GM12878 (cell line): Measurements from ENCODE around the gene CKAP2. TPM values are rescaled to one million over a fixed set of nuclear protein-coding genes. Genes with fewer than 3 reads are reported as not detected.

Experiments
- ATAC-seq: fragments of 200-7000 bp; cut with Tn5 transposase; 3 replicates; pipeline ENCODE4 v1.9.1; 2020; ENCODE audit warnings: mild to moderate bottlenecking, moderate library complexity
- BruUV-seq: library from RNA; stranded (reverse); fragments of 400-500 nt; replicated peaks from 2 replicates; lab custom pipeline; 2021; lab: Mats Ljungman, UMichigan
- CTCF ChIA-PET: fragments of 300-600 bp; sonication (Branson Sonifier 250); formaldehyde crosslinking; extraction: SDS; loops from one replicate; lab custom pipeline; 2021; ENCODE audit warnings: inconsistent platforms; lab: Yijun Ruan, JAX
- POLR2A ChIA-PET: fragments of 350-600 bp; formaldehyde crosslinking; extraction: SDS; loops from one replicate; lab custom pipeline; 2021; ENCODE audit warnings: inconsistent platforms; lab: Charles Lee
- RAD21 ChIA-PET: fragments of 300-600 bp; sonication (Branson Sonifier 250); formaldehyde crosslinking; loops from one replicate; lab custom pipeline; 2023; ENCODE audit warnings: antibody characterized with exemption; ENCODE audit not compliant: unreplicated experiment; lab: Charles Lee
- SMC1A ChIA-PET: fragments of 300-600 bp; sonication (Branson Sonifier 250); formaldehyde crosslinking; loops from one replicate; lab custom pipeline; 2023; ENCODE audit not compliant: unreplicated experiment, uncharacterized antibody; lab: Charles Lee
- DNase-seq: peaks from one replicate; pipeline ENCODE4 v3.0.0-alpha.2; 2011; ENCODE audit warnings: low read depth, low spot score
- FAIRE-seq: peaks from 3 replicates; lab custom pipeline; 2011; peaks lifted over from hg19 to GRCh38; lab: Jason Lieb, UNC
- H2AFZ ChIP-seq: 2 replicates; pipeline ENCODE4 v1.6.0; 2011; ENCODE audit warnings: low read depth, low read length, control low read depth; ENCODE audit not compliant: control insufficient read depth
- H3K27ac ChIP-seq: 2 replicates; pipeline ENCODE4 v1.5.1; 2011; ENCODE audit warnings: control low read depth; ENCODE audit not compliant: control insufficient read depth, insufficient read depth
- H3K27me3 ChIP-seq, 2 experiments: replicated peaks in 1 of 2; 2 replicates each; pipeline versions ENCODE4 v1.6.0 to v1.6.1; 2011; ENCODE audit warnings: low read length in 1 of 2; ENCODE audit not compliant: control insufficient read depth in 2 of 2, insufficient read depth in 2 of 2
- H3K36me3 ChIP-seq, 2 experiments: 2 replicates each; pipeline ENCODE4 v1.5.1; 2011; ENCODE audit warnings: low read length in 1 of 2; ENCODE audit not compliant: control insufficient read depth in 2 of 2, insufficient read depth in 2 of 2
- H3K4me1 ChIP-seq: 2 replicates; pipeline ENCODE4 v1.6.1; 2011; ENCODE audit warnings: mild to moderate bottlenecking, low read length, moderate library complexity, mixed read lengths; ENCODE audit not compliant: control insufficient read depth, insufficient read depth
- H3K4me2 ChIP-seq: 2 replicates; pipeline ENCODE4 v1.6.0; 2011; ENCODE audit warnings: control low read depth; ENCODE audit not compliant: control insufficient read depth, insufficient read depth
- H3K4me3 ChIP-seq: fragments of 200-600 bp; sonication (generic); 2 replicates; pipeline ENCODE4 v1.5.1; 2016
- H3K79me2 ChIP-seq: 2 replicates; pipeline ENCODE4 v1.6.0; 2011; ENCODE audit warnings: low read length; ENCODE audit not compliant: control insufficient read depth, insufficient read depth
- H3K9ac ChIP-seq: 2 replicates; pipeline ENCODE4 v1.8.0; 2011; ENCODE audit warnings: low read length, control low read depth, mixed read lengths; ENCODE audit not compliant: control insufficient read depth, insufficient read depth
- H3K9me3 ChIP-seq: replicated peaks from 3 replicates; pipeline ENCODE4 v1.5.1; 2011; ENCODE audit warnings: mild to moderate bottlenecking, low read length; ENCODE audit not compliant: control insufficient read depth, insufficient read depth
- H4K20me1 ChIP-seq: 2 replicates; pipeline ENCODE4 v1.6.0; 2011; ENCODE audit not compliant: control insufficient read depth, insufficient read depth
- ATF7 ChIP-seq: fragments of 450-650 bp; IDR thresholded peaks from 2 replicates; pipeline ENCODE4 v1.6.1; 2016; ENCODE audit warnings: low read depth, mild to moderate bottlenecking
- CEBPB ChIP-seq, 2 experiments: fragments of 150-350 bp in 1 of 2; IDR thresholded peaks; 2 replicates each; pipeline ENCODE4 v1.6.1; 2012 to 2014; ENCODE audit warnings: low read depth in 2 of 2, low read length in 2 of 2, borderline replicate concordance in 1 of 2, inconsistent platforms in 1 of 2
- CHD4 ChIP-seq: fragments of 200-600 bp; sonication (generic); IDR thresholded peaks from 2 replicates; pipeline ENCODE4 v1.6.1; 2016; ENCODE audit warnings: mild to moderate bottlenecking
- ETV6 ChIP-seq, 2 experiments: fragments of 450-650 bp in 1 of 2; IDR thresholded peaks in 1 of 2; conservative IDR thresholded peaks in 1 of 2; 2 replicates each; pipeline ENCODE4 v1.6.1; 2014; ENCODE audit warnings: antibody characterized with exemption in 1 of 2, borderline replicate concordance in 1 of 2, low read depth in 1 of 2, mild to moderate bottlenecking in 1 of 2, moderate library complexity in 1 of 2
- FOXM1 ChIP-seq: IDR thresholded peaks from 2 replicates; pipeline ENCODE4 v1.6.1; 2012; ENCODE audit warnings: low read depth, mild to moderate bottlenecking, inconsistent platforms, low read length, moderate library complexity
- HDAC2 ChIP-seq: fragments of 200-600 bp; sonication (generic); IDR thresholded peaks from 2 replicates; pipeline ENCODE4 v1.6.1; 2017
- MXI1 ChIP-seq: fragments of 150-350 bp; IDR thresholded peaks from 2 replicates; pipeline ENCODE4 v1.6.1; 2011; ENCODE audit warnings: low read depth, mild to moderate bottlenecking, inconsistent platforms, low read length, improper control_type of control experiment
- RAD21 ChIP-seq: IDR thresholded peaks from 2 replicates; pipeline ENCODE4 v1.6.1; 2011; ENCODE audit warnings: mild to moderate bottlenecking, low read depth, low read length, moderate library complexity; ENCODE audit not compliant: insufficient read depth
- RB1 ChIP-seq: fragments of 450-650 bp; formaldehyde crosslinking; IDR thresholded peaks from 2 replicates; pipeline ENCODE4 v1.6.1; 2017; ENCODE audit warnings: mild to moderate bottlenecking, borderline replicate concordance
- SIX5 ChIP-seq: IDR thresholded peaks from 2 replicates; pipeline ENCODE4 v1.6.1; 2011; ENCODE audit warnings: mild to moderate bottlenecking, low read depth, low read length, moderate library complexity; ENCODE audit not compliant: severe bottlenecking
- SUPT20H ChIP-seq: IDR thresholded peaks from 2 replicates; pipeline ENCODE4 v1.6.1; 2011; ENCODE audit warnings: low read depth, mild to moderate bottlenecking, low read length, moderate library complexity, borderline replicate concordance; ENCODE audit not compliant: control insufficient read depth
- ZNF384 ChIP-seq: IDR thresholded peaks from 2 replicates; pipeline ENCODE4 v1.6.1; 2012; ENCODE audit warnings: low read depth, mild to moderate bottlenecking, low read length, improper control_type of control experiment, borderline replicate concordance
- WGBS: methylation state at CpG from one replicate; pipeline ENCODE4 v1.1.6; 2016; ENCODE audit warnings: low lambda C conversion rate; ENCODE audit not compliant: insufficient replicate concordance, insufficient coverage; ENCODE audit errors: missing lambda C conversion rate; 5-methylcytosine and 5-hydroxymethylcytosine counted together
- in situ Hi-C: fragments of 300-500 bp; cut with MboI; formaldehyde crosslinking; loops from 9 replicates; pipeline ENCODE4 v1.14.3; 2018; ENCODE audit warnings: mixed read lengths
- intact Hi-C: fragments of 100-400 bp; cut with micrococcal nuclease; formaldehyde crosslinking; loops from one replicate; pipeline ENCODE4 v1.14.2; 2022; ENCODE audit not compliant: unreplicated experiment
- polyA plus RNA-seq, 11 experiments: library from polyadenylated mRNA; depleted of rRNA in 4 of 11; unstranded in 6 of 11; stranded (reverse) in 5 of 11; fragments of >200 nt; fragmentation: Nextera tagmentation in 4 of 11; fragmentation: Illumina TruSeq in 1 of 11; extraction: Ambion mirVana in 4 of 11; extraction: Trizol in 1 of 11; gene quantifications; 1 replicate in 1 of 11; 2 replicates in 10 of 11; pipeline versions ENCODE4 v1.2.1 to v1.2.3, GENCODE V29; 2011 to 2016; ENCODE audit warnings: inconsistent platforms in 2 of 11, missing spikeins in 2 of 11, low read depth in 1 of 11
- total RNA-seq, 4 experiments: library from RNA; depleted of rRNA in 3 of 4; stranded (reverse); fragments of >200 nt in 3 of 4; fragmentation: Illumina TruSeq in 1 of 4; extraction: Trizol in 1 of 4; gene quantifications; 2 replicates each; pipeline versions ENCODE4 v1.2.1 to v1.2.3, GENCODE V29; 2013 to 2021
- TF ChIP-seq, protein P1 (sequence below): IDR thresholded peaks from 2 replicates; pipeline ENCODE4 v1.6.1; 2011; ENCODE audit warnings: low read depth, low read length, improper control_type of control experiment, borderline replicate concordance
- TF ChIP-seq, protein P2 (sequence below): fragments of 450-650 bp; IDR thresholded peaks from 2 replicates; pipeline ENCODE4 v1.6.1; 2017; ENCODE audit warnings: mild to moderate bottlenecking, low read depth, inconsistent platforms; ENCODE audit not compliant: poor library complexity, severe bottlenecking
- TF ChIP-seq, protein P3 (sequence below): fragments of 450-650 bp; IDR thresholded peaks from 2 replicates; pipeline ENCODE4 v1.6.1; 2016; ENCODE audit warnings: mild to moderate bottlenecking

The CKAP2 gene
- total and polyA plus RNA-seq, 10 of the 15 experiments (the other 5 are each of a cell fraction or from before 2014, with no cell fraction given), result 20.9 to 62.3 (median 37.5) TPM

DNA sequence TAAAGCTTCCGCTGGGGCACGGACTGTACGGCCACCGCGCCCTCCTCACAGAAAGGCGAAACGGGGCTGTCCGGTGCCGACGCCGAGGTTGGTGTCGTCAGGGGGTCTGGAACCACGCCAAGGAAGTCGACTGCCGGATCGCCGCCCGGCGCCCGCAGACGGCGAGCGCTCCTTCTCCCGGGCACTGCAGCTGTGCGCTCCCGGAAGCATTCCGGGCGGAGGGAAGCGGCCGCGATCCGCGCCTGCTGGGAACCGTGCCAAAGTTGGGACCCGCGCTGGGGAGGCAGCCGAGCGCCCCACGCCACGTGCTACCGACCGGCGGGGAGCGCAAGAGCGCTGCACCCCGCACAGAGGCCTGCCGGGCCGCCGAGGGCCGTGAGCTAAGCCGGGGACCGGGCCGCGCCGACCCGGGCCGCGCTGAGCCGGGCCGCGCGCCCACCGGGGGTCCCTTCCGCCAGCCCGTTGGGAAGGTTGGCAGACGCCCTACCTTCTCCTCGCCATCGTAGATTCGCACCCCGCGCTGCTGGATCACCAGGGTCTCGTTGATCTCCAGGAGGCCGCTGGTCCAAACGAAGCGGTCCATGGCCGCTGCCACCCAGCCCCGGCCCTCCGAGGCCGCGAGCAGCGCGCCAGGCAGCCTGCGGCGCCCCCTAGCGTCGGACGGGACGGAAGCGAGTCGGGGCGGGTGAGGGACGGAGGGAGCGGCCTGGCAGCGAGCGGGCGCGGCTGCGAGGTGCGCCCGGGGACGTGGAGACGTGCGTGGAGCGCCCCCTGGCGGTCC, 5.1 kb upstream of the CKAP2 start, which contains the start of gene VPS36:
Gene VPS36, minus strand, starts transcription at position 623 of the 781 bp plus-strand sequence. Its CDS starts 40 bp downstream, at position 583.
- ChIA-PET RAD21 (interaction anchor here (0.6 to 4.4 kb wide), 16 partner anchors 9 to 635 kb away, joined by 3 to 34 read pairs (median 4); partner anchors contain the start of gene ALG11), CTCF (interaction anchor here (0.6 to 5.3 kb wide), 47 partner anchors 9 to 702 kb away, joined by 3 to 82 read pairs (median 4); partner anchors contain the start of genes ALG11 and SUGT1), POLR2A (interaction anchor here (1.4 to 1.6 kb wide), 2 partner anchors 101 to 255 kb away, joined by 3 to 4 read pairs; no protein-coding TSS in a partner anchor), SMC1A (interaction anchor here (0.6 to 6.1 kb wide), 13 partner anchors 10 to 636 kb away, joined by 3 to 46 read pairs (median 4); no protein-coding TSS in a partner anchor)
- peak; percentile 81 for ATAC-seq
- intact Hi-C loops, result loop anchor here (1.0 to 10.0 kb wide), 5 partner anchors 107 to 635 kb away; partner anchors contain the start of genes ALG11, ATP7B and SUGT1
- H3K4me3 ChIP-seq, result peak within 1 kb of the TSS; percentile 69
- no peaks in the 10 kb centered on the region for H3K27me3 ChIP-seq
- H3K36me3 ChIP-seq, result no peaks in the 10 kb centered on the region
- no peak for FAIRE-seq
- H3K27ac ChIP-seq, result peak within 1 kb of the TSS; percentile 90
- in situ Hi-C loops, result loop anchor here (10.0 kb wide), 2 partner anchors 205 to 435 kb away; partner anchors contain the start of genes ALG11, ATP7B and SUGT1
- WGBS, result under 1% methylated on average over 102 of the region's 105 CpGs
- H3K9me3 ChIP-seq, result no peaks in the 10 kb centered on the region; the same call in 2 of the 3 replicates
- H3K4me1 ChIP-seq, result peaks cover 14% of the 10 kb centered on the region
- DNase-seq, result peak; percentile 72
- peaks cover 35% of the 10 kb centered on the region for H3K79me2 ChIP-seq
- BruUV-seq, result no TSS peak
- H3K9ac ChIP-seq, result peak within 1 kb of the TSS; percentile 93
- H3K4me2 ChIP-seq, result peak within 1 kb of the TSS; percentile 88
- H4K20me1 ChIP-seq, result peaks cover 2% of the 10 kb centered on the region; the same call in 1 of the 2 replicates
- peak within 1 kb of the TSS; percentile 90 for H2AFZ ChIP-seq
- no peak for TF ChIP-seq HDAC2
- no peak for TF ChIP-seq SIX5
- TF ChIP-seq ZNF384, result no peak
- peak; percentile 91 for TF ChIP-seq RB1
- TF ChIP-seq SUPT20H, result no peak
- no peak for TF ChIP-seq CHD4
- TF ChIP-seq, protein P1, sequence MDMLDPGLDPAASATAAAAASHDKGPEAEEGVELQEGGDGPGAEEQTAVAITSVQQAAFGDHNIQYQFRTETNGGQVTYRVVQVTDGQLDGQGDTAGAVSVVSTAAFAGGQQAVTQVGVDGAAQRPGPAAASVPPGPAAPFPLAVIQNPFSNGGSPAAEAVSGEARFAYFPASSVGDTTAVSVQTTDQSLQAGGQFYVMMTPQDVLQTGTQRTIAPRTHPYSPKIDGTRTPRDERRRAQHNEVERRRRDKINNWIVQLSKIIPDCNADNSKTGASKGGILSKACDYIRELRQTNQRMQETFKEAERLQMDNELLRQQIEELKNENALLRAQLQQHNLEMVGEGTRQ, result no peak
- TF ChIP-seq ETV6 (conservative IDR thresholded peaks at IDR 0.05 in 1 of 2, IDR thresholded peaks at IDR 0.05 in 1 of 2; ENCODE audit: borderline replicate concordance in 1 of 2, low read depth in 1 of 2), result no peak; a peak in 1 of 4 replicates
- 0 out of 2 replicates have a peak, but pooled peaks have one; percentile 9 for TF ChIP-seq ATF7
- TF ChIP-seq, protein P2, sequence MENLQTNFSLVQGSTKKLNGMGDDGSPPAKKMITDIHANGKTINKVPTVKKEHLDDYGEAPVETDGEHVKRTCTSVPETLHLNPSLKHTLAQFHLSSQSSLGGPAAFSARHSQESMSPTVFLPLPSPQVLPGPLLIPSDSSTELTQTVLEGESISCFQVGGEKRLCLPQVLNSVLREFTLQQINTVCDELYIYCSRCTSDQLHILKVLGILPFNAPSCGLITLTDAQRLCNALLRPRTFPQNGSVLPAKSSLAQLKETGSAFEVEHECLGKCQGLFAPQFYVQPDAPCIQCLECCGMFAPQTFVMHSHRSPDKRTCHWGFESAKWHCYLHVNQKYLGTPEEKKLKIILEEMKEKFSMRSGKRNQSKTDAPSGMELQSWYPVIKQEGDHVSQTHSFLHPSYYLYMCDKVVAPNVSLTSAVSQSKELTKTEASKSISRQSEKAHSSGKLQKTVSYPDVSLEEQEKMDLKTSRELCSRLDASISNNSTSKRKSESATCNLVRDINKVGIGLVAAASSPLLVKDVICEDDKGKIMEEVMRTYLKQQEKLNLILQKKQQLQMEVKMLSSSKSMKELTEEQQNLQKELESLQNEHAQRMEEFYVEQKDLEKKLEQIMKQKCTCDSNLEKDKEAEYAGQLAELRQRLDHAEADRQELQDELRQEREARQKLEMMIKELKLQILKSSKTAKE, result no peak
- peak; percentile 62; the same call in 1 of the 2 replicates for TF ChIP-seq FOXM1
- TF ChIP-seq, protein P3, sequence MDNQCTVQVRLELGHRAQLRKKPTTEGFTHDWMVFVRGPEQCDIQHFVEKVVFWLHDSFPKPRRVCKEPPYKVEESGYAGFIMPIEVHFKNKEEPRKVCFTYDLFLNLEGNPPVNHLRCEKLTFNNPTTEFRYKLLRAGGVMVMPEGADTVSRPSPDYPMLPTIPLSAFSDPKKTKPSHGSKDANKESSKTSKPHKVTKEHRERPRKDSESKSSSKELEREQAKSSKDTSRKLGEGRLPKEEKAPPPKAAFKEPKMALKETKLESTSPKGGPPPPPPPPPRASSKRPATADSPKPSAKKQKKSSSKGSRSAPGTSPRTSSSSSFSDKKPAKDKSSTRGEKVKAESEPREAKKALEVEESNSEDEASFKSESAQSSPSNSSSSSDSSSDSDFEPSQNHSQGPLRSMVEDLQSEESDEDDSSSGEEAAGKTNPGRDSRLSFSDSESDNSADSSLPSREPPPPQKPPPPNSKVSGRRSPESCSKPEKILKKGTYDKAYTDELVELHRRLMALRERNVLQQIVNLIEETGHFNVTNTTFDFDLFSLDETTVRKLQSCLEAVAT, result no peak
- TF ChIP-seq CEBPB (IDR thresholded peaks at IDR 0.05; ENCODE audit: borderline replicate concordance in 1 of 2, low read depth in 2 of 2, low read length in 2 of 2), result no peak
- TF ChIP-seq RAD21, result peak; percentile 70
- TF ChIP-seq MXI1, result 0 out of 2 replicates have a peak, but pooled peaks have one; percentile 31
